HK-2 (cell line): ENCODE data around the gene PTPRJ.
A peak's percentile ranks its signal among the peaks of the same experiment; 100 is the strongest.

Experiments used
- DNase-seq: peaks from one replicate; pipeline ENCODE4 v3.0.0-alpha.2; 2018; ENCODE audit not compliant: unreplicated experiment

The PTPRJ gene

DNA sequence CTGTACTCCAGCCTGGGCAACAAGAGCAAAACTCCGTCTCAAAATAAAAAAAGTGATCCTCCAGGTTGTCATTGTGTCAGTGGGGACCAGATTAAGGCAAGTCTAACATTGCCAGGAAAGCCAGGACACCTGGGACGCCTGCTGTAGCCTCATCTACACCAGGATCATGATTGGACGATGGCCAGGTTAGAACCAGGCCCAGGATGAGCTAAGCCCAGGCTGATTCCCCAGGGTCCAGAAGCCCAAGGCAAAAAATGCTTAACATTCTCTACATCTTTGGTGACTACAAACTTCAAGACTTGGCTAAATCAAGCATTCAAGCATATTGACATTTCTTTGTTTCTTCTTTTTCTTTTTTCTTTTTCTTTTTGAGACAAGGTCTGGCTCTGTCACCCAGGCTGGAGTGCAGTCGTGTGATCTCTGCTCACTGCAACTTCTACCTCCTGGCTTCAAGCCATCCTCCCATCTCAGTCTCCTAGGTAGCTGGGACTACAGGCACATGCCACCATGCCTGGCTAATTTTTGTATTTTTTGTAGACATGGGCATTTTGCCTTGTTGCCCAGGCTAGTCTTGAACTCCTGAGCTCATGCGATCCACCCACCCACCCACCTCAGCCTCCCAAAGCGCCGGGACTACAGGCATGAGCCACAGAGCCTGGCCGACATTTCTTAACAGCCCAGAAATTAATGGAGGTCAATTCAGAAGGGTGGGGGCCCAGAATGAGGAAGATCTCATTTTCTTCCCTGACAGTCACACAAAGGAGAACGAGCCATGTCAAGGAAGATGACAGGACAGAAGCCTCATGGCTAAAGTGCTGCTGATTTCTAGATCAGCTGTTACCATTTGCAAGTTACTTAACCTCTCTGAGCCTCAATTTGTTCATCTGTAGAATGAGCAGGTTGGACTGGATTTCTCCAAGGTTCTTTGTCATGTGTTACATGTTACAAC lies 12.5 kb upstream of the PTPRJ start:
- no peak for DNase-seq

GRCh38 chr11:47969401-47969800 lies 11.0 kb upstream of the PTPRJ start:
- no peak for DNase-seq

DNA sequence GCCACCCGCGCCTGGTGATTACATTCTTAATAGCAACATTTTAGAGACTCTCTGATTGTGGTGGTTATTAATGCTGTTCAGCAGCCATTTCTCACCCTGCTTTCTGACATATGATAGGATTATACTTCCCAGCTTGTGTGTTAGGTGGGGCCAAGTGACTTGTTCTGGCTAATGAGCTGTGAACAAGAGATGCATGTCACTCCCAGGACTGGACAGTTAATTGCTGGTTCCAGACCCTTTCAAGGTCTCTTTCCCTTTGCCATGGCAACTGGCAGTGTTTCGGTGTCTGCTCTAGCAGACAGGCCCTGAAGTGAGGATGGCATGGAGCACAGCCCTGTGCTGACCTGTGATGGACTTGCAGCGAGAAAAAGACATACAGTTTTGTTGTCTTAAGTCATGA lies 8.9 kb upstream of the PTPRJ start:
- no peak for DNase-seq

DNA sequence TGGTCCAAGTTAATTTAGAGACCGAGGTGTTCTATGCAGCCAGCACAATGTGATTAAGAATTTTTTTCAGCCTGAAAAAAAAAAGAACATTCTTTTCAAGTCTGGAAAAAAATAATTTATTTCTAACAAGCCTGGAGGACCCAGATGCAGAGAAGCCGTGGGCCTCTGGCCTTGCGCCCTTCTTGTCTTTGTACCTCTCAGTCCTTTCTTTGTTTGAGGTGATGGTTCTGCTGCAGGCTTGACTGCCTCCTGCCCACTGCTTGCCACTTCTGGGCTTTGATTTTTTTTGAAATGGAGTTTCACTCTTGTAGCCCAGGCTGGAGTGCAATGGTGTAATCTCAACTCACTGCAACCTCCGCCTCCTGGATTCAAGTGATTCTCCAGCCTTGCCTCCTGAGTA lies 7.2 kb upstream of the PTPRJ start:
- DNase-seq, result no peak

- no peak for DNase-seq
These were observed 3.4 kb upstream of the PTPRJ start for GRCh38 chr11:47976931-47977330.

DNA sequence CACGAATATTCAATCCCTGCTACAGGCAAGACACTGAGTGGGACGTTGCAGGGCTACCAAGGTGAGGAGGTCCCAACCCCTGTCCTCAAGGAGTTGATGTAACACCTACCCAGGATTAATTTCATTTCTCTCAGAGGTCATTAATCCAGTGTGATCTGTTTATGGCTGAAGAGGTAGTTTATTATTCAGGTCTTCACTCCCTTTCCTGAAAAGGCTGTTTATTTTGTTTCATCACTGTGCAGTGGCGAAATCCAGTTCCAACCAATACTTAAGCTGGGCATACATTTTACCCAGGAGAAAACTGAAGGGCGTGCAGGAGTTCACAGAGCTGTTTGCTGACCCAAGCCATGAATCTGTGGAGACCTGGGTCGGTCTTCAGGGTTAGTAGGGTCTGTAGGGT lies 2.7 kb upstream of the PTPRJ start:
- no peak for DNase-seq

DNA sequence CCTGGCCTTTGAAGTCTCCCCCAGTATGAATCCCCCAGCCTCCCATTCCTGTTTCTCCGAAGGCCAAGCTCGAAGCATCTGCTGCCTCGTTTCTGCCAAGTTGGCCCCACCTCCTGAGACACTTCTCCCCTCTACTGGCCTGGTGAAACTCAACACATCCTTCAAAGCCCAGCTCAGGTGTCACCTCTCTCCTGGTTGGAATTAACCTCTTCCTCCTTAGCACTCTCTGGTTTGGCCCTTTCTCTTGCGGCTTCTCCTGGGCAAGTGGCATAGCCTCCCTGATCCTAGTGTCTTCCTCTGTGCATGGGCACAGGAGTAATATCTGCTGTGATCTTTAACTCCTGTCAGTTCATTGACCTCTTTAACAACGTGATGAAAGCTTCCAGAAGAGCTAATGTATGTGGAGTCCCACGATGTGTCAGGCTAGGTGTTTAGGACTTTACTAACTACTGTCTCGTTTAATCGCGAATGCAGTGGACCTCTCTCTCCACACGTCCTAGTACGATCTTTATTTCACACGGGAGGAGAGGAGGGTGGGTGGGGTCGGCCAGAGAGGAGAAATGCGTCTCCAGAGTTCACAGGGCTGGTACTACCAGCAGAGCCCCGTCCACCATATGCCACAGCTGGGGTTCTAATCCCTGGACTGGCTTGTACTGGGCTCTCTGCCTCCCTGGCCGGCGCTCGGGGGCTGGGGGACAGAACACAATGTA lies 826 bp upstream of the PTPRJ start:
- DNase-seq, result no peak

GRCh38 chr11:47980907-47981621 lies 705 bp downstream of the PTPRJ start:
- peak; percentile 44 for DNase-seq

DNA sequence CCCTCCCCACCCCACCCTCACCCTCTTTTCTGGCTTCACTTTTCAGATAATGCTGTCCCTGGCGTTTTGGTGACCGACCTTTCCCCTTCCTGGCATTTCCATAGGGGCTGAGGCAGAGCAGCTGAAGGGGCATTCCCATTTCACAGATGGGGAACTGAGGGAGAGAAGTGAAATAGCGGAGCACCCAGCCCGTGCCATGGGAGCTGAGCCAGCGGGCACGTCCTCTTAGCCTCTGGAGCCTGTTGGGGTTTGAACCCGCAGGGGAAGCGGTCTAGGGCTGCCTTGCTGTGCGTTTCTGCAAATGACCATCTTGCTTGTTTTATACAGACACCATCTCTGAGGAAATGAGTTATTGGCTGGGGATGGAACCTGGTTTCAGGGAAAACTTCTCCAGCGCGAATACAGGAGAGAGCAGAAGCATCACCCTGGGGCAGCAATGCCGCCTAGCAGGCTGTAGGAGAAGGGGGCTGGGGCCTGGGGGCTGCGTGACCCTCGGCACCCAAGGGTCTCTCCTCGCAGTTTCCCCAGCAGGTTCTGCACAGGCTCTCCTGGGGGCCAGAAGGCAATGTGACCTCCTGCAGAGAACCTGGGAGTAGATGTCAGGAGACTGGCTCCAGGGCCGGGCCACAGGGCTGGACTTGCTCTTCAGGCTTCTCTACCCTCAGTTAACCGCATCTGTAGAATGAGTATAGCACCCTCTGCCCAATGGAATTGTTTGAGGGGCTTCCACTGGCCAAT lies 1.5 kb downstream of the PTPRJ start:
- peak; percentile 22 for DNase-seq

GRCh38 chr11:47982616-47983015 lies 2.3 kb downstream of the PTPRJ start:
- no peak for DNase-seq

- no peak for DNase-seq
These were observed 3.4 kb downstream of the PTPRJ start for GRCh38 chr11:47983464-47984397.

GRCh38 chr11:47986219-47986618 lies 5.9 kb downstream of the PTPRJ start:
- no peak for DNase-seq

- DNase-seq, result no peak
These were observed 6.4 kb downstream of the PTPRJ start for GRCh38 chr11:47986742-47987141.

DNA sequence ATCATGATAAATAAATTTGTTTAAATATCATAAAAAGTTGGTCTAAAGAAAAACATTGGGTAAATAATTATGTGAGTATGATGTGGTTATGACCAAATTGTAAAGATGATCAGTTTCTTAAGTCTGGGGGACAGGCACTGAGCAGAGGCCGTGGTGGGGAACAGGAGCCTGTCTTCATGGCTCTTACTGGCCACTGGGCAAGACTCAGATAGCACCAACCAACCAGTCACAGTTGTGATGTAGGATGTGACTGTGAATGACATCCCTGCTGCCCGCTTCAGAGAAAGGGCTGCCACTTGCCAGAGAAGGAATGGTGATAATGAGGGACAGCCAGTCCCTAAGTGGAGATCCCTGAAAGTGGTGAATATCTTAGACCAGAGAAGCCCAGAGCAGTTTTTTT lies 7.0 kb downstream of the PTPRJ start:
- DNase-seq, result no peak

DNA sequence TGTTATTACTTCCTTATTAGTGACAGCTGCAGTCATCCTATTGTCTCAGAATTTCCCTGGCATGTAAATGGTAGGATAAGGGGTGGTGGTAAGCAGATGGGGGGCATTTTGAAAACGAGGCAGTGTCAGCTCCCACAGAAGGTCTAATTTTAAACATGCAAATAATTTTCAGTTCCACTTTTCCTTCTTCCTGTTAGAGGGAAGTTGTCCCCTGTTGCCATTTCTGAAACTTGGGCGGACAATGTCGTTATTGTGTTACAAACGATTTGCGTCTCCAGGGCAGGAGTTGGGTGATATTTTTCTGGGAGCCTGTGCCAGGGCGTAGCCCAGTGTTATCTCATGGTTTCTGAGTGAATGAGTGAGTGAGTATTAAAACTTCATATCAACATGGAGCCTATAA lies 7.4 kb downstream of the PTPRJ start:
- DNase-seq, result no peak

DNA sequence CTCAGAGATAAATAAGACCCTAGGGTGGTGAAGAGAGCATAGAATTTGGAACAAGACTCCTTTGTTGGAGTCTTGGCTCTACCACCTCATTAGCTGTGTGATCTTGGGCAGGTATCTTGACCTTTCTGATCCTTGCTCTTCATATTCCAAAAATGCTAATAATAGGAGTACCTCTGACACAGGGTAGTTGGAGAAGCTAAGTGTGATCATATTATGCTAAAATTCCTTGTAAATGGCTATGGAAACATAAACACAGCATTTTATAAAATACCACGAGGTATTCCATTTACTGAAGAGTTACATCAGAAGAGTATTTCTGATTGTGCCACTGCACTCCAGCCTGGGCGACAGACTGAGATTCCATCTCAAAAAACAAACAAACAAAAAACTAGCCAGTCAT lies 9.4 kb downstream of the PTPRJ start:
- DNase-seq, result no peak

- DNase-seq, result peak; percentile 71
These were observed 11.0 kb downstream of the PTPRJ start for GRCh38 chr11:47991266-47991830.

GRCh38 chr11:47991894-47992293 lies 11.5 kb downstream of the PTPRJ start:
- DNase-seq, result no peak

GRCh38 chr11:47992959-47993820 lies 12.8 kb downstream of the PTPRJ start:
- peak; percentile 67 for DNase-seq
